Measurements from ENCODE around the gene MOB3B.

DNA sequence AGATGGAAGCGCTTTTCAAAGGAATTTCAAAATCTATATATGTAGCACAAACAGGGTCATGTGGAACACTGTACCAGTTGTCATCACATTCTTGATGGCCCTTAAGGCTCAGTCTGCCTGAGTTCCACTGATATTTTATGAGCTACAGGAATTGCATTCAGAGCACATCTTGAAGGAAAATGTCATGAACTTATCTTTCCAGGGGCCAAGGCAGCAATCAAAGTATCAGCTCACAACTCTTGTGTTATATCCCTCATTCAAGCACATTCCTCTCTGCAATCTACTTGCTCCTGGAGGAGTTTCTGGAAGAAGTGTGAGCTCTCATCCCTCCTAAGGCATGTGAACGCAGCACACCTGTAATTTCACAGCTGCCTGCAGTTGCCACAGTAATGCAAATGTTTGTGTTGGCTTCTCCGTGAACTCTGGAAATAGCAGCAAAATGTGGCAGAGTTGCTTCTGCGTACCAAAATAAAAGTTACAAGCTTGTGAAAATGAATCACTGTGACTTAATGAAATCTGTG, 143.0 kb downstream of the MOB3B start:
- TF ChIP-seq POLR2AphosphoS5 (IDR thresholded peaks at IDR 0.05; ENCODE audit: low read depth, low read length) (no peak), FOXP2 (optimal IDR thresholded peaks at IDR 0.05; ENCODE audit: borderline replicate concordance, extremely low read depth, extremely low read length, insufficient read depth) (no peak), TAF1 (IDR thresholded peaks at IDR 0.05; ENCODE audit: borderline replicate concordance, insufficient read depth, low read length) (no peak), SIN3A (IDR thresholded peaks at IDR 0.05; ENCODE audit: borderline replicate concordance, insufficient read depth, low read length) (no peak)
- TF ChIP-seq, protein P1, sequence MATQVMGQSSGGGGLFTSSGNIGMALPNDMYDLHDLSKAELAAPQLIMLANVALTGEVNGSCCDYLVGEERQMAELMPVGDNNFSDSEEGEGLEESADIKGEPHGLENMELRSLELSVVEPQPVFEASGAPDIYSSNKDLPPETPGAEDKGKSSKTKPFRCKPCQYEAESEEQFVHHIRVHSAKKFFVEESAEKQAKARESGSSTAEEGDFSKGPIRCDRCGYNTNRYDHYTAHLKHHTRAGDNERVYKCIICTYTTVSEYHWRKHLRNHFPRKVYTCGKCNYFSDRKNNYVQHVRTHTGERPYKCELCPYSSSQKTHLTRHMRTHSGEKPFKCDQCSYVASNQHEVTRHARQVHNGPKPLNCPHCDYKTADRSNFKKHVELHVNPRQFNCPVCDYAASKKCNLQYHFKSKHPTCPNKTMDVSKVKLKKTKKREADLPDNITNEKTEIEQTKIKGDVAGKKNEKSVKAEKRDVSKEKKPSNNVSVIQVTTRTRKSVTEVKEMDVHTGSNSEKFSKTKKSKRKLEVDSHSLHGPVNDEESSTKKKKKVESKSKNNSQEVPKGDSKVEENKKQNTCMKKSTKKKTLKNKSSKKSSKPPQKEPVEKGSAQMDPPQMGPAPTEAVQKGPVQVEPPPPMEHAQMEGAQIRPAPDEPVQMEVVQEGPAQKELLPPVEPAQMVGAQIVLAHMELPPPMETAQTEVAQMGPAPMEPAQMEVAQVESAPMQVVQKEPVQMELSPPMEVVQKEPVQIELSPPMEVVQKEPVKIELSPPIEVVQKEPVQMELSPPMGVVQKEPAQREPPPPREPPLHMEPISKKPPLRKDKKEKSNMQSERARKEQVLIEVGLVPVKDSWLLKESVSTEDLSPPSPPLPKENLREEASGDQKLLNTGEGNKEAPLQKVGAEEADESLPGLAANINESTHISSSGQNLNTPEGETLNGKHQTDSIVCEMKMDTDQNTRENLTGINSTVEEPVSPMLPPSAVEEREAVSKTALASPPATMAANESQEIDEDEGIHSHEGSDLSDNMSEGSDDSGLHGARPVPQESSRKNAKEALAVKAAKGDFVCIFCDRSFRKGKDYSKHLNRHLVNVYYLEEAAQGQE (IDR thresholded peaks at IDR 0.05; ENCODE audit: insufficient read depth in 1 of 2, low read depth in 2 of 2, low read length in 2 of 2): no peak

Measured in PFSK-1 (cell line).